Spinal cord (tissue), 10 donors: ENCODE data around the gene SLC8A1. TPM values are rescaled to one million over a fixed set of nuclear protein-coding genes. Genes with fewer than 3 reads are reported as not detected.

Experiments used
- DNase-seq, 6 donors: peaks; one replicate each; pipeline versions ENCODE4 v3.0.0 to v3.0.0-alpha.2; 2013 to 2015; ENCODE audit warnings: low spot score in 6 of 6, low read depth in 4 of 6
- H3K27ac ChIP-seq: one replicate; pipeline ENCODE4 v1.5.1; 2013; ENCODE audit warnings: low read depth, low read length, control low read depth
- H3K27me3 ChIP-seq: one replicate; pipeline ENCODE4 v1.6.1; 2013; ENCODE audit warnings: low read length; ENCODE audit not compliant: control insufficient read depth, insufficient read depth
- H3K36me3 ChIP-seq: one replicate; pipeline ENCODE4 v1.6.1; 2013; ENCODE audit warnings: low read length; ENCODE audit not compliant: control insufficient read depth, insufficient read depth
- H3K4me1 ChIP-seq: one replicate; pipeline ENCODE4 v1.6.1; 2013; ENCODE audit warnings: low read length; ENCODE audit not compliant: control insufficient read depth, insufficient read depth
- H3K4me3 ChIP-seq: one replicate; pipeline ENCODE4 v1.5.1; 2013; ENCODE audit warnings: low read depth, low read length, control low read depth
- H3K9me3 ChIP-seq: one replicate; pipeline ENCODE4 v1.6.1; 2013; ENCODE audit warnings: low read length; ENCODE audit not compliant: control insufficient read depth, insufficient read depth
- WGBS: methylation state at CpG from one replicate; pipeline ENCODE4 v1.1.5; 2013; ENCODE audit warnings: missing lambda C conversion rate; ENCODE audit not compliant: insufficient coverage; 5-methylcytosine and 5-hydroxymethylcytosine counted together
- polyA plus RNA-seq, 2 donors: library from polyadenylated mRNA; unstranded; fragments of 120-200 nt; gene quantifications; one replicate each; pipeline ENCODE4 v1.2.1, GENCODE V29; 2013; ENCODE audit not compliant: insufficient read length in 2 of 2
- total RNA-seq, 2 donors: library from RNA; depleted of rRNA in 1 of 2; stranded (reverse); fragments of 120-200 nt in 1 of 2; fragments of >200 nt in 1 of 2; gene quantifications; one replicate each; pipeline versions ENCODE4 v1.2.3 to v1.2.4, GENCODE V29; 2013 to 2014
- donor health status: healthy.

Gene SLC8A1
- total and polyA plus RNA-seq, 4 donors: 21.9 to 137 (median 56.3) TPM

- H3K27ac ChIP-seq: no peak overlapping the region
- WGBS: no CpG with 5 or more reads among the region's 3 CpGs
- no peaks in the 10 kb centered on the region for H3K4me1 ChIP-seq
- no peak for DNase-seq
- H3K36me3 ChIP-seq: no peaks in the 10 kb centered on the region
- no peaks in the 10 kb centered on the region for H3K27me3 ChIP-seq
- H3K4me3 ChIP-seq: no peak overlapping the region
- no peaks in the 10 kb centered on the region for H3K9me3 ChIP-seq
These were observed 153.9 kb downstream of the SLC8A1 start for GRCh38 chr2:40298026-40298425.

GRCh38 chr2:40292291-40292690 lies 159.6 kb downstream of the SLC8A1 start:
- DNase-seq: no peak
- no peaks in the 10 kb centered on the region for H3K4me1 ChIP-seq
- no peak overlapping the region for H3K27ac ChIP-seq
- H3K36me3 ChIP-seq: no peaks in the 10 kb centered on the region
- H3K27me3 ChIP-seq: no peaks in the 10 kb centered on the region
- no CpG with 5 or more reads among the region's 1 CpG for WGBS
- no peaks in the 10 kb centered on the region for H3K9me3 ChIP-seq
- no peak overlapping the region for H3K4me3 ChIP-seq

GRCh38 chr2:40289771-40290404 lies 162.0 kb downstream of the SLC8A1 start:
- Histone ChIP-seq H3K4me1 (no peaks in the 10 kb centered on the region), H3K27ac (no peak overlapping the region), H3K9me3 (no peaks in the 10 kb centered on the region), H3K4me3 (no peak overlapping the region), H3K36me3 (no peaks in the 10 kb centered on the region), H3K27me3 (no peaks in the 10 kb centered on the region)
- no CpG with 5 or more reads among the region's 7 CpGs for WGBS
- no peak for DNase-seq

GRCh38 chr2:40287773-40288172 lies 164.1 kb downstream of the SLC8A1 start:
- no CpG with 5 or more reads among the region's 3 CpGs for WGBS
- H3K4me1 ChIP-seq: no peaks in the 10 kb centered on the region

GRCh38 chr2:40287195-40287594 lies 164.7 kb downstream of the SLC8A1 start:
- WGBS: no CpG with 5 or more reads among the region's 2 CpGs
- no peaks in the 10 kb centered on the region for H3K36me3 ChIP-seq
- H3K4me1 ChIP-seq: no peaks in the 10 kb centered on the region
- H3K27ac ChIP-seq: no peak overlapping the region
- peak in 1 of 6 donors; percentile 37 for DNase-seq
- no peaks in the 10 kb centered on the region for H3K27me3 ChIP-seq
- H3K4me3 ChIP-seq: no peak overlapping the region
- H3K9me3 ChIP-seq: no peaks in the 10 kb centered on the region

More at GRCh38 chr2:40287773-40288172, 164.1 kb downstream of the SLC8A1 start:
- no peak overlapping the region for H3K27ac ChIP-seq
- H3K36me3 ChIP-seq: no peaks in the 10 kb centered on the region
- H3K4me3 ChIP-seq: no peak overlapping the region
- no peaks in the 10 kb centered on the region for H3K9me3 ChIP-seq
- H3K27me3 ChIP-seq: no peaks in the 10 kb centered on the region
- no peak for DNase-seq

GRCh38 chr2:40286721-40287120 lies 165.2 kb downstream of the SLC8A1 start:
- no peak for DNase-seq
- no peaks in the 10 kb centered on the region for H3K27me3 ChIP-seq
- no peak overlapping the region for H3K4me3 ChIP-seq
- WGBS: 100% methylated on average over 2 of the region's 3 CpGs
- H3K9me3 ChIP-seq: no peaks in the 10 kb centered on the region
- H3K36me3 ChIP-seq: no peaks in the 10 kb centered on the region
- no peak overlapping the region for H3K27ac ChIP-seq
- H3K4me1 ChIP-seq: no peaks in the 10 kb centered on the region

GRCh38 chr2:40285391-40285790 lies 166.5 kb downstream of the SLC8A1 start:
- Histone ChIP-seq H3K27me3 (no peaks in the 10 kb centered on the region), H3K36me3 (no peaks in the 10 kb centered on the region), H3K4me3 (no peak overlapping the region), H3K4me1 (no peaks in the 10 kb centered on the region), H3K27ac (no peak overlapping the region), H3K9me3 (no peaks in the 10 kb centered on the region)
- no peak for DNase-seq

GRCh38 chr2:40284797-40285196 lies 167.1 kb downstream of the SLC8A1 start:
- WGBS: no CpG with 5 or more reads among the region's 1 CpG
- no peaks in the 10 kb centered on the region for H3K9me3 ChIP-seq
- H3K27ac ChIP-seq: no peak overlapping the region
- H3K36me3 ChIP-seq: no peaks in the 10 kb centered on the region
- no peaks in the 10 kb centered on the region for H3K4me1 ChIP-seq
- H3K27me3 ChIP-seq: no peaks in the 10 kb centered on the region
- no peak overlapping the region for H3K4me3 ChIP-seq
- peak in 1 of 6 donors; percentile 47 for DNase-seq

- no peaks in the 10 kb centered on the region for H3K4me1 ChIP-seq
- H3K27ac ChIP-seq: no peak overlapping the region
- H3K36me3 ChIP-seq: no peaks in the 10 kb centered on the region
- WGBS: 67% methylated on average over 2 of the region's 7 CpGs
- no peak overlapping the region for H3K4me3 ChIP-seq
- no peaks in the 10 kb centered on the region for H3K9me3 ChIP-seq
- no peaks in the 10 kb centered on the region for H3K27me3 ChIP-seq
- DNase-seq: peak in 1 of 6 donors; percentile 28
These were observed 168.6 kb downstream of the SLC8A1 start for GRCh38 chr2:40283111-40283909.

GRCh38 chr2:40282428-40282827 lies 169.5 kb downstream of the SLC8A1 start:
- WGBS: 84% methylated on average over 6 of the region's 7 CpGs
- H3K27me3 ChIP-seq: no peaks in the 10 kb centered on the region
- H3K4me3 ChIP-seq: no peak overlapping the region
- H3K36me3 ChIP-seq: no peaks in the 10 kb centered on the region
- no peaks in the 10 kb centered on the region for H3K9me3 ChIP-seq
- no peaks in the 10 kb centered on the region for H3K4me1 ChIP-seq
- H3K27ac ChIP-seq: no peak overlapping the region
- no peak for DNase-seq
